Stimulated activated CD4-positive, alpha-beta T cell treated with anti-CD3 and anti-CD28 coated beads, Interleukin-4, amount 100 ng/mL, for 24 hours (primary cell): ENCODE data around the gene RIMBP2.

Experiments used
- DNase-seq: peaks from one replicate; pipeline ENCODE4 v3.0.0-alpha.2; 2020

Gene RIMBP2

GRCh38 chr12:130455161-130455560 lies 260.9 kb downstream of the RIMBP2 start:
- no peak for DNase-seq

GRCh38 chr12:130454296-130454695 lies 261.8 kb downstream of the RIMBP2 start:
- DNase-seq, result no peak

GRCh38 chr12:130452546-130452945 lies 263.6 kb downstream of the RIMBP2 start:
- DNase-seq, result no peak

- DNase-seq, result no peak
These were observed 264.8 kb downstream of the RIMBP2 start for GRCh38 chr12:130451001-130451930.

DNA sequence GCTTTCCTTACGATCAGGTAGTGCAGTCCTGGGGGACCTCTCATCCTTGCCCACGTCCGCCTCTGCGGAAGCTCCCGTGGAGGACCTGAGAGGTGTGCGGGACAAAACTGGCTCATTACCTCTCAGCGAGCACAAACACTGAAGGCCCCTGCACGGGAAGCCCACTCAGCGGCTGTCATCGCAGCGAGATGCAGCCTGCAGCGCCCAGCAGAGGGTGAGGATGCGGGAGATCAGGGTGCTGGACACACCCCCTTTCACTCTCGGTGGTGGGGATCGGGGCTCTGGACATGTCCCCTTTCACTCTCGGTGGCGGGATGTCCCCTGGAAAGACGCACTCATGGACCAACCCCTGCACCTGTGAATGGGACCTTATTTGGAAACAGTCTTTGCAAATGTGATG lies 266.8 kb downstream of the RIMBP2 start:
- no peak for DNase-seq

DNA sequence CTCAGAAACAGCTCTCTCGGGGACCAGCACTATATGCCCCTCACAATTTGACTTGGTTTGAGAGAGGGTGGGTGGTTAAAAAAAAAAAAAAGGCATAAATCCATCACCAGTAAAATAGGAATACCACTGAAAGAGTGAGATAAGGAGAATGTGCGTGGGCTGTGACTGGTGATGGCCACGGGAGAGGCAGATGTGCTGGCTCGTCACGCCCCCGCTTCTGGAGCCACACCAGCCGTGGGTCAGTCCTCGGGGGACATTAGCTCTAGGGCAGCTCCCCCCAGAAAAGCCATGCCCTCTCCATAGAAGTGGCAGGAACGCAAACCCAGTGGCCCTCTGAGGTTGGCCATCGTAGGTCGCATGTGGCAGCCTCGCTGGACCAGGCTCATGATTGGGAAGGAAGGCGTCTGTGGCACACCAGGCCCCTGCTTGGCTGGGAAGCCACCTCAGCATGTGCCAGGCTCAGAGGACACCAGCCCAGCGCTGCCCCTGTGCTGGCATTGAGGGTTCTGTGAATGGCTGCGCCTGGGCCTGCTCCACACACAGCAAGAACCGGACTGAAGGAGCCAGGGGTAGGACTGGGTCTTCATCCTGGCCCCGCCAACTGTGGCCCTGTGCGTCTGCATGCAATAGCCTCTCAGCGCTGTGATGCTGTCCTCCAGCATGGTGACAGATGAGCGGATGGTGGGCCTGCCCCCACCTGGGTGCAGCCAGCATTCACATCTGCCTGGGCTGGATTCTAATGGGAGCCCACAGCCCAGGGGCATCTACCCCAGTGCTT lies 267.9 kb downstream of the RIMBP2 start:
- no peak for DNase-seq

DNA sequence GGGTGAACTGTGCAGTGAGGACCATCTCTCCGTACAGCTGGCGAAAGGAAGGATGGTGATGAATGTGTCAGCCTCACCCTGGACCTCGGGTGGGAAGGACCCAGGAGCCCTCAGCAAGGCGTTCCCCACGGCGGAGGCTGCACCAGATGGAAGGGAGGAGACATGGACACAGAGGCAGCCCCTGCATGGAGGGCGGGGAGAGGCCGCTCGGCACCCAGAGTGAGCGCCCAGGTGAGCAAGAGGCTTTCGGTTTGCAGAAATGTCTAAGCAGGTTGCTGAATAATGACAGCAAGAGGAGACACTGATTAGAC lies 268.5 kb downstream of the RIMBP2 start:
- DNase-seq, result no peak

GRCh38 chr12:130446846-130447654 lies 269.0 kb downstream of the RIMBP2 start:
- DNase-seq, result no peak

DNA sequence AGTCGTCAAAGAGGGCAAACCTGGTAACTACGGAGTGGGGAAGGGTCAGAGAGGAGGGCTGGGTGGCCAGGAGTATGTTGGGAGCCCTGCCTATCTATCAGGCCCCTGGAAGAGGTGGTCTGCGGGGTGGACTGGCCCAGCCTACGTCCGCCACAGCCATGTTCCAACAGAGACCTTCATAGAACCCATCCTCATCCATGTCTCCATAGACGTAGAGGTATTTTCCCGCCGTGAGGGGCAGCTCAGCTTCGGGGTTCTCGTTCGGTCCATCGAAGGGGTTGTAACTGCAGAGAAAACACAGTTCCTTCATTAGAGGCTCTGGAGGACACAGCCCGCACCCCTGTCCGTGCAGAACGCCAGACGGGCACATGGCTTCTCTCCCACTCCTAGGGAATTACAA lies 271.1 kb downstream of the RIMBP2 start:
- DNase-seq, result no peak

- no peak for DNase-seq
These were observed 272.0 kb downstream of the RIMBP2 start for GRCh38 chr12:130444061-130444460.

GRCh38 chr12:130441771-130442760 lies 274.0 kb downstream of the RIMBP2 start:
- DNase-seq, result no peak

- no peak for DNase-seq
These were observed 275.6 kb downstream of the RIMBP2 start for GRCh38 chr12:130440411-130441080.

DNA sequence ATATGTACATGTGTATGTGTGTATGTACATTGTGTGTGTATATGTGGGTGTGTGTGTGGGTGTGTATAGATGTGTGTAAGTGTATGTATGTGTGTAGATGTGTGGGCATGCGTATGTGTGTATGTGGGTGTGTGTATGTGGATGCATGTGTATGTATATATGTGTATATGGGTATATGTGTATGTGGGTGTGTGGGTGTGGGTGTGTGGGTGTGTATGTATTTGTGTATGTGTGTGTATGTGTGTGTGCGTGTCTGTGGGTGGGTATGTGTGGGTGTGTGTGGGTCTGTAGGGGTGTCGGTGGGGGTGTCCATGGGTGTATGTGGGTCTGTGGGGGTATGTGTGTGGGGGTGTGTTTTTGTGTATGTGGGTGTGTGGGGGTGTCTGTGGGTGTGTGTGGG lies 276.8 kb downstream of the RIMBP2 start:
- no peak for DNase-seq

- no peak for DNase-seq
These were observed 277.4 kb downstream of the RIMBP2 start for GRCh38 chr12:130438711-130439110.

DNA sequence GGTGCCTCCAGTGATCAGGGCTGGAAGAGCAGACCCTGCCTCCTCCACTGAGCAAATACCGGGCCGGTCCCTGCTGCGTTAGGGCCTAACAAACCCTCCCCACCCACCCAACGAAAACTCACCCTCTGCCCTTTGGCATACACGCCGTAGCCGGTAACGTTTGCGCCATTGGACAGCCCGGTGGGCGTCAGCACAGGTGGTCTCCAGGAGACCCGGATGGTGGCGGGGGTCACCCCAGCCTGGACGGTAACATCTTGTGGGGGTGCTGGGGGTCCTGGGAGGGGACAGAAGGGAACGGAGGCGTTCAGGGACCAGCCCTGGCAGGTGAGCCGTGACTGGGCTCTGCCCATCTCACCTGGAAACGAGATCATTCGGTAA lies 277.9 kb downstream of the RIMBP2 start:
- no peak for DNase-seq

DNA sequence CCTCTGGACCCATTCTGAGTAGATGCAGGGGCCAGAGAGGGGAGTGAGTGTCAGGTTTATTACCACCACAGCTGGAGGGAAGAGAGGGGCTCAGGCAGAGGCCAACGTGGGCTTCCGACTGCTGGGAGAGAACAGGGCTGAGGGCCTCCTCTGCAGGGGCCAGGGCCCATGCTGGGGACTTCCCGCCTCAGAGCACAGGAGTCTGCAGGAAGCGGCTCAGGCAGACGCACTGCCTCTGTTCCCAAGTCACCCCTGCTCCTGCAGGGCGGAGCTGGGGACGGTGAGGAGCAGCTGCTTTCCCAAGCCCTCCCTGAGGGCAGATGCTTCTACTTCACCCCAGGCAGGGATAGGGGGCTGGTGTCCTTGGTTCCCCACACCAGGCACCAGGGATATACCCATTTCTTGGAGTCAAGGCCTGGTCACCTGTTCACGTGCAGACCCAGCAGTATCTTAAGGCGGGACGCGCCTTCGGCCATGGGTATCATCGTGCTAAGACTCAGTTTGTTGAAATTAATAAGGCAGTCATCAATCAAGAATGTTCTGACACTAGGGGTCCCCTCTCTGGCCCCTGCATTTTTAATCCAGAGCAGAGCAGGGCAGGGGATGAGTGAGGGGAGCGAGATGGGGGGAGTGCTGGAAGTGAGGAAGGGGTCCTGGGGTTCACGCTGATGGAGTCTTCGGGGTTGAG lies 278.4 kb downstream of the RIMBP2 start:
- DNase-seq, result no peak

- DNase-seq, result no peak
These were observed 279.2 kb downstream of the RIMBP2 start for GRCh38 chr12:130436741-130437501.

GRCh38 chr12:130435826-130436225 lies 280.3 kb downstream of the RIMBP2 start:
- no peak for DNase-seq

- DNase-seq, result no peak
These were observed 280.8 kb downstream of the RIMBP2 start for GRCh38 chr12:130435331-130435730.

- DNase-seq, result no peak
These were observed 281.5 kb downstream of the RIMBP2 start for GRCh38 chr12:130434560-130434959.
